Activated CD4-positive, CD25-positive, alpha-beta regulatory T cell treated with anti-CD3 and anti-CD28 coated beads, Interleukin-2, amount 50 U/mL, for 16 hours (primary cell): ENCODE results near the gene ELK1.
"Not testable (repeated sequence)": the region's sequence is repeated elsewhere in the genome, so short reads cannot be mapped to it uniquely, and the experiment has no call there.

Experiments used
- DNase-seq: peaks from one replicate; pipeline ENCODE4 v3.0.0-alpha.2; 2020; ENCODE audit warnings: low read depth, low spot score

ELK1 gene

GRCh38 chrX:47611926-47612325 lies 38.4 kb downstream of the ELK1 start:
- no peak for DNase-seq

- DNase-seq, result no peak
These were observed 38.9 kb downstream of the ELK1 start for GRCh38 chrX:47611489-47611888.

GRCh38 chrX:47610511-47610910 lies 39.9 kb downstream of the ELK1 start:
- no peak for DNase-seq

GRCh38 chrX:47608130-47608810 lies 42.1 kb downstream of the ELK1 start:
- no peak for DNase-seq

GRCh38 chrX:47607091-47607490 lies 43.3 kb downstream of the ELK1 start:
- no peak for DNase-seq

- DNase-seq, result no peak
These were observed 45.3 kb downstream of the ELK1 start for GRCh38 chrX:47605024-47605423.

GRCh38 chrX:47603125-47603524 lies 47.2 kb downstream of the ELK1 start:
- not testable (repeated sequence) for DNase-seq

- DNase-seq, result no peak
These were observed 53.1 kb downstream of the ELK1 start for GRCh38 chrX:47597222-47597621.

- DNase-seq, result no peak
These were observed 54.1 kb downstream of the ELK1 start for GRCh38 chrX:47596256-47596655.

- DNase-seq, result no peak
These were observed 54.6 kb downstream of the ELK1 start for GRCh38 chrX:47595716-47596251.

GRCh38 chrX:47593522-47593921 lies 56.8 kb downstream of the ELK1 start:
- DNase-seq, result no peak

- no peak for DNase-seq
These were observed 59.4 kb downstream of the ELK1 start for GRCh38 chrX:47590984-47591383.

GRCh38 chrX:47587906-47588735 lies 62.2 kb downstream of the ELK1 start:
- DNase-seq, result no peak

GRCh38 chrX:47587091-47587891 lies 63.1 kb downstream of the ELK1 start:
- DNase-seq, result no peak

GRCh38 chrX:47586043-47586787 lies 64.1 kb downstream of the ELK1 start:
- no peak for DNase-seq
